AG04450 (cell line): ENCODE measurements around the gene NTRK2. TPM values are rescaled to one million over a fixed set of nuclear protein-coding genes. Genes with fewer than 3 reads are reported as not detected.

Experiments used
- CTCF ChIA-PET: fragments of 300-600, 350-600 bp; formaldehyde crosslinking; extraction: SDS; loops from one replicate; lab custom pipeline; 2022; ENCODE audit warnings: antibody characterized with exemption, inconsistent platforms; lab: Charles Lee
- POLR2A ChIA-PET: fragments of 350-600 bp; formaldehyde crosslinking; extraction: SDS; loops from one replicate; lab custom pipeline; 2021; ENCODE audit warnings: antibody characterized with exemption, inconsistent platforms; lab: Yijun Ruan, JAX
- DNase-seq: peaks from one replicate; pipeline ENCODE4 v3.0.0-alpha.2; 2011; ENCODE audit warnings: low read depth, low spot score
- H3K27ac ChIP-seq: one replicate; pipeline ENCODE4 v1.5.1; 2012; ENCODE audit warnings: low read depth, low read length, control low read depth
- H3K27me3 ChIP-seq: one replicate; pipeline ENCODE4 v1.6.0; 2012; ENCODE audit warnings: low read length; ENCODE audit not compliant: control insufficient read depth, insufficient read depth
- H3K4me3 ChIP-seq: 2 replicates; pipeline ENCODE4 v1.5.1; 2011; ENCODE audit warnings: mild to moderate bottlenecking, low read depth, low read length, control low read depth
- H3K9me3 ChIP-seq: 2 replicates; pipeline ENCODE4 v1.5.1; 2012; ENCODE audit warnings: low read length; ENCODE audit not compliant: control insufficient read depth, insufficient read depth
- CTCF ChIP-seq: IDR thresholded peaks from 2 replicates; pipeline ENCODE4 v1.5.1; 2011; ENCODE audit warnings: low read depth, low read length, control low read depth, inconsistent platforms
- polyA plus RNA-seq: library from polyadenylated mRNA; depleted of rRNA; stranded (reverse); fragments of >200 nt; gene quantifications from 2 replicates; pipeline ENCODE4 v1.2.3, GENCODE V29; 2011

NTRK2 gene
- polyA plus RNA-seq, 1 experiment = not detected

GRCh38 chr9:84955971-84956370 lies 286.4 kb downstream of the NTRK2 start:
- ChIA-PET CTCF (no interaction called here), POLR2A (no interaction called here)
- Histone ChIP-seq H3K9me3 (peaks cover 30% of the 10 kb centered on the region), H3K4me3 (no peak overlapping the region), H3K27ac (no peak overlapping the region), H3K27me3 (no peaks in the 10 kb centered on the region)
- no peak for DNase-seq
- TF ChIP-seq CTCF = no peak

- ChIA-PET CTCF (no interaction called here), POLR2A (no interaction called here)
- Histone ChIP-seq H3K27ac (no peak overlapping the region), H3K27me3 (no peaks in the 10 kb centered on the region), H3K4me3 (no peak overlapping the region), H3K9me3 (peaks cover 21% of the 10 kb centered on the region)
- no peak for DNase-seq
- TF ChIP-seq CTCF = no peak
Measured at GRCh38 chr9:84959339-84959738, 289.8 kb downstream of the NTRK2 start.

- ChIA-PET CTCF (no interaction called here), POLR2A (no interaction called here)
- TF ChIP-seq CTCF = no peak
- DNase-seq = no peak
- no peaks in the 10 kb centered on the region for H3K27me3 ChIP-seq
- peaks cover 15% of the 10 kb centered on the region for H3K9me3 ChIP-seq
- no peak overlapping the region for H3K4me3 ChIP-seq
- H3K27ac ChIP-seq = no peak overlapping the region
Measured at GRCh38 chr9:84966876-84967830, 297.6 kb downstream of the NTRK2 start.

- no peak for DNase-seq
- POLR2A ChIA-PET = no interaction called here
- Histone ChIP-seq H3K9me3 (peaks cover 11% of the 10 kb centered on the region), H3K4me3 (no peak overlapping the region), H3K27me3 (no peaks in the 10 kb centered on the region), H3K27ac (no peak overlapping the region)
- CTCF ChIA-PET = no interaction called here
- no peak for TF ChIP-seq CTCF
Measured at GRCh38 chr9:84969084-84969483, 299.6 kb downstream of the NTRK2 start.

- H3K9me3 ChIP-seq = peaks cover 10% of the 10 kb centered on the region
- CTCF ChIA-PET = no interaction called here
- POLR2A ChIA-PET = no interaction called here
- no peaks in the 10 kb centered on the region for H3K27me3 ChIP-seq
- DNase-seq = no peak
- no peak overlapping the region for H3K27ac ChIP-seq
- no peak for TF ChIP-seq CTCF
- H3K4me3 ChIP-seq = no peak overlapping the region
Measured at GRCh38 chr9:84969736-84970135, 300.2 kb downstream of the NTRK2 start.
